NAMALWA (cell line): Measurements from ENCODE around the gene CD44.

Experiments
- DNase-seq: peaks from one replicate; pipeline ENCODE4 v3.0.0-alpha.2; 2015; ENCODE audit warnings: low spot score

Gene CD44

DNA sequence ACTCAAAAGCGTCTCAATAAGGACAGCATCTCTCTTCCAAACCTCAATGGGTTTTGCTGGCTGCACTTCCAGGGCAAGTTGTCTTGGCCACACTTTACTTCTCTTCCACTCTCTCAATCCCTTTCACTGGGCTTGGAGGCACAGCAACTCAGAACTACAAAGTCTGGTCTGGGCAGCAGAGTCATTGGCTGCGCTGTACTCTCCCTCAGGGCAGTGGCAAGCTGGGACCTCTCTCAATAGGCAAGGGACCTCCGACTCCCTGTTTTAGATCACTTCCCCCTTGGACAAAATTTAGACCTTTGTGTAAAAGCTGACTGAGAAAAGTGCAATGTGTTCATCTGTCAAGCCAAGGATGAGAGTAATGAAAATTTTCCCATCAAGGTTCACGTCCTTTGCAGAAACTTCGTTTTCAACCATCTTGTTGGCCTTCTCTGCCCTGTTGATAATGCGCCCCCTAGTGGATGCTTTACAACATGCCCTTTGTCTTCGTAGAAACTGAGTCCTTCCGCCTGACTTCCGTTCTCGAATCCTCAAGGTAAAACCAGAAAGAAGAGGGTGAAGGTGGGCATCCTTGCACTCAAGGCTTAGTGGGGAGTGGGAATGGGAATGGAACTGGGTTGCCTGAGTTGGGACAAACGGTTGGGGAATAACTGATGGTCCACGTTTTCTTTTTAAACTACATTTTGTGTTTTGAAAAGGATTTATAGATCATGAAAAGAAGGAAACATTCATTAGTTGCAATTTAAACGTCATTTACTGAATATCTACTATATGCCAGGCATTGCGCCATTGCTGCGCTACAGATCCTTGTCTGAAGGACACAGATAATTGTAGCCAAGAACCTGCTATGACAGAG is 99.1 kb downstream of the CD44 start:
- peak; percentile 75 for DNase-seq

- no peak for DNase-seq
These were observed 99.9 kb downstream of the CD44 start for GRCh38 chr11:35238882-35239281.

GRCh38 chr11:35239471-35240075 is 100.6 kb downstream of the CD44 start:
- DNase-seq: no peak

DNA sequence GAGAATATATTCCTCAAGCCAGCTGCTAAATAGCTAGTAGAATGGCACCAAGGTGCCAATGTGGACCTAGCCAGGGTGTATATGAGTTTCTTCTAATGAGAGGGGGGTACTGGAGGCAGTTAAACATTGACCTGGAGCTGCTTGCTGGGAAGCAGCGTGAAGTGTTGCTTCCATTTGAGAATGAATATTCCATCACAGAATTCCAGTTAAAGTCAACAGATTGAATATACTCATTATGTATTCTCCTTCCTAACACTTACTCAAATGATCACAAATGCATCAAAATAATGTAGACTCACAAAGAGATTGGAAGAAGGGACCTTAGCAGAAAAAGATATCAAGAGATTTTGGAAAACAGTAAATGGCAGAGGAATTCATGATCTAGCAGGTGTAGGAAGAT is 102.1 kb downstream of the CD44 start:
- DNase-seq: no peak

DNA sequence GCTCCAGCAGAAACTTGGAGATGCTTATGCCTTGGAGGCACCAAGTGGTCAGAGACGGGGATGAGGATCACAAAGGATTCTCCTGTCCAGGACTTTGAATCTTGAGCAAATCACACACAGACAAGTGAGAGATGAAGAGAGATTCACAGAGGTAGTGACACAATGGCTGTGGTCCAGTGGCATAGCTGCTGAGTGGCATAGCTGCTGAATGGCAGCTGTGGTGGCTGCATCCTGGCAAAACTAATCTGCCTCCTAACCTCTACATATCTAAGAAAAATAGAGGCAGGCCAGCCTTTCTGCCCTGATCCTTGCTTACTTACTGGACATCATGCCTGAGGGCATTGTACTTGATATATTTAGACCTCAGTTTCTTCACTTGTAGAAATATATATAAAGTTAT is 102.6 kb downstream of the CD44 start:
- no peak for DNase-seq

DNA sequence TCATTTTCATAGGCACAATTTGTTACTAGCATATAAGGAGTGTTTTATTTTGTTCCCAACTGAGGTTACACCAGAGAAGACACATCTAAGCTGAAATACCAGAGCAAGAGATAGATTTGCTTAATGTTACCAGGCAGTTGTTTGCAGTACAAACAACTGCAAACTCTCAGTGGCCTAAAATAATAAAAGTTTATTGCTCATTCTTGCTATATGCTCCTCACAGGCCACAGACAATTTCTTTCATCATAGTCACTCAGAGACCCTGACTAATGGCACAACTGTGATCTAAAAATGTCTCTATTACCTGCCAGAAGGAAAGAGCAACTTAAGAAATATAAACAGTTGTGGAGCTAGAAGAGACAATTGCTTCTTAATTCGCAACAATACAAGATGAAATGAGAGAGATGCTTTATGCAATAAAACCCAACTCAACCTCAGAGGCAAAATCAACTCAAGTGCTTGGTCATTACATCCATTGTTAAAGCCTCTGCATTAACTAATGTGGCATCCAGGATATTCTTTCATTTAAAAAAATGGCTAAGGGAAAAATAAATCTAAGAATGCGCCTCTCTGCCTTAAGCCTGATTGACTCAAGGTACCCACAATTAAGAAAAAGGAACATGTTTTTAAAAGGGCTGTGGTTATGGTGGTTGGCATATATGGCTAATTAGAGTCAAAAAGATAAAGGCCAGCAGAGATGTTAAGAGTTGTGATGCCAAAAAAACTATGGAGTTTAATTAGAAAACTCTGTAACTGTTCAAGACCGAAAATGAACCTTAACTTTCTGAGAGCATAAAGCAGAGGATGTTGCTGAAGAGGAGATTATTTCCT is 103.7 kb downstream of the CD44 start:
- no peak for DNase-seq

DNA sequence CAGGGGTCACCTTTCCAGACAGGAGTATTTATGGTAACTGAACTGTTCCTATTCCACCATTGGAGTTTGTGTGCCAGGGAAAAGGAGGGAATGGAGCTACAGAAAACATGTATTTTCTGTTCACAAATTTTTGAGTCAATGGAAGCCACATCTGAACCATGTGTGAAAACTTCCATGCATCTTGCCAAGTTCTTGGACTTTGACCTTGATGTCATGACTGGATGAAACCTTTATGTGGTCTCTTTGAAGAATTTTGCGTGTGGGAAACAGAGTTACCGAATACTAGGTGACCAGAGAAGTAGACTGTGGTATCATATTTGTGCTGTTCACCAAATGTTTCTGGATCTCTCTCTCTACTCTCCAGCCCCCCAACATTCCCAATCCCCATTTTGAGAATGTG is 104.8 kb downstream of the CD44 start:
- DNase-seq: no peak

- no peak for DNase-seq
These were observed 106.1 kb downstream of the CD44 start for GRCh38 chr11:35245056-35245455.

DNA sequence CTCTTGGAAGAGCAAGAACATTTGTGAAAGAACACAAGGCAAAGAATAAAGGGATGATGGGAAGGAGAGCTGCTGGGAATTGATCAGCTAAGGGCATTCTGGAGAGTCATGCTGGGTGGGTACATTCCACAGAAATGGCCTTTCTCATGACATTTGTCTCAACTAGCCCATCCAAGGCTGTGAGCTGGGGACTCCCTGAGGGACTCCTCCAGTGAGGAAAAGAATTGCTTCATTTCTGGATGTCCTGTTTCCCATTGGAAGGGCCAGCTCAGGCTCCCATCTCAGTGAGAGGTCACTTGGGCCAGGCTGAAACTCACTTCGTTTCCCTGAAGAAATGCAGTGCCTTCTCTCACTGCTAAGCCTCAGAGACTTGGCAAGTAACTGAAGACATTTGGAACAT is 106.8 kb downstream of the CD44 start:
- no peak for DNase-seq

GRCh38 chr11:35246745-35247144 is 107.8 kb downstream of the CD44 start:
- DNase-seq: no peak

GRCh38 chr11:35247428-35247827 is 108.5 kb downstream of the CD44 start:
- DNase-seq: no peak

DNA sequence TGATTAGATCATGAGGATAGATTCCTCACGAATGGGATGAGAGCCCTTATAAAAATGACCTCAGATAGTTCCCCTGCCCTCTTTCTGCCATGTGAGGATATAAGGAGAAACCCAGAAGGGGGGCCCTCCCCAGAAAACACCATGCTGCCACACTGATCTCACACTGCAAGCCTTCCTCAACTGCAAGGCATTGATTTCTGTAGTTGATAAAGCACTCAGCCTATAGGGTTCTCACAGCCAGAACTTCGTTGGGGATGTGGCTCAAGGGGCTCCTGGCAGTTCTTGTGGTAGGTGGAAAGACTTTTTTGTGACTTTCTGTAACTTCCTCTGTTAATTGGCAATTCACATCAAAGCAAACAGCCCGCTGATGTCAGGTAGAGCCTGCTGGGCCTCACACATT is 108.9 kb downstream of the CD44 start:
- no peak for DNase-seq

DNA sequence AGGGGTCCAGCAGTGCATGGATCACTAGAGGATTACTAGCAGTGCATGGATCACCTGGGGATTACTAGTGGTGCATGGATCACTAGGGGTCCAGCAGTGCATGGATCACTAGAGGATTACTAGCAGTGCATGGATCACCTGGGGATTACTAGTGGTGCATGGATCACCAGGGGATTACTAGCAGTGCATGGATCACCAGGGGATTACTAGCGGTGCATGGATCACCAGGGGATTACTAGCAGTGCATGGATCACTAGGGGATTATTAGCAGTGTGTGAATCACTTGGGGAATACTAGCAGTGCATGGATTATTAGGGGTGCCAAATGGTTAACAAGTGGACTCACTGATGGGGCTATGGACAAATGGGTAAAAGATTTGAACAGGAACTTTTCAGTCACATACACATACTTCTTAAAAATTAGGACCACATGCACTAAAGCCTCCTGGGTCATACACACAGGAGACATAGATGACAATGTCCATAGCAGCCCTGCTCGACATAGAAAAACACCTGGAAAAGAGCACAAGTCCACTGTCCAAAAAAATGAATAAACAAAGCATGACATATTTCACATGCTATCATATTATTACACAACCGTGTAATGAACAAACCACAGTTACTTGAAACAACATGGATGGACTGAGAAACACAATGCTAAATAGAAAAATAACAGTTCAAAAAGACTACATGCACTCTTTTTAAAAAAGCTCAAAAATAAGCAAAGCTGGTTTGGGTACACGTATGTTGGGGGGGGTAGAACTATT is 109.8 kb downstream of the CD44 start:
- no peak for DNase-seq

DNA sequence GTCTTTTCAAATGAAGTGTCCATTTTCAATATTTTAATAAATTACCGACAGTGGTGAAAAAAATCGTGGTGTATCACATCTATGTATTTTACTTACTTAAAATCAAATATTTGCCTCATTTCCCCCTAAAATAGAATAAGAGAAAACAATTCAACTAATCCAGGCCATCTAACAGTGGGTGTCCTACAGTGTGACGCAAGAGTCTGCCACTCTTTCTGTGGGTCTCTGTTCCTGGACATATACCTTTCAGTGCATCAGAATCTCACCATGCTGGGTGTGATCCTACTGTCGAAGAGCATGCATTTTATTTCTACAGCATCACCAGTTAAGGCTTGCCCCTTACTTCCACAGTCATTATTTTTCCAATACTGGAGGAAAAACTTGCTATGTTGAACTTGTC is 111.2 kb downstream of the CD44 start:
- no peak for DNase-seq

DNA sequence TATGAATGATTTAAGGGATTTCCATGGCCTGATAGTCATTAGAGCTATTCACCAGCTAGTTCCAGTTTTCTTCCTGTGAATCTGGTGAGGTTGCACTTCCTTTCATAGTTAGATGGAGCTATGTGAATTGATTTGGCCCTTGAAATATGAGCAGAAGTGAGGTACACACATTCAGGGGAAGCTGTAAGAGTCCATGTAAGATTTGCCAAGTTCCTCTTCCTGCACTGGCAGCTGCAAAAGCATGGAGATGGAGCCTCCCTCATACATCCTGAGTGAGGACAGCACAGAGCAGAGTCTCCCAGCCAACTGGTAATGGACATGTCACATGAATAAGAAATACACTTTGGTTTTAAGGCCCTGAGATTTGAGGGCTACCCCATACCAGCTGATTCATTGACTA is 111.7 kb downstream of the CD44 start:
- DNase-seq: no peak

DNA sequence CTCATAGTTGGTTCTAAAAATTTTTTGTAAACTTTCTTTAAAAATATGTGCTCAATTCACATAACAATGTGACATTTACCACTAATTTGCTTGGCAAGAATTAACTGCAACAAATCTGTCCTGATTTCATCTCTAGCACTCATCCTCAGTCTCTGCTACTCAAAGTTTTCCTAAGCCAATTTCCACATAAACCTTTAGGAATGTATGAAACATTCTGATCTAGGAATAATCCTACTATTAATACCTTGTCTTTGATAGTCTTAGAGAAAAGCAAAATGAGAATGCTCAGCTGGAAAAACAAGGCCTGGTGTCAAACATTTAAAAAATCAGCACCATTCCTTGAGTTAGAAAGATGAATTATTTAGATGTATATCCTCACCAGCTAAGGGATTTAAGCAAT is 114.3 kb downstream of the CD44 start:
- no peak for DNase-seq

GRCh38 chr11:35255514-35255913 is 116.5 kb downstream of the CD44 start:
- no peak for DNase-seq

GRCh38 chr11:35256296-35256695 is 117.3 kb downstream of the CD44 start:
- no peak for DNase-seq

DNA sequence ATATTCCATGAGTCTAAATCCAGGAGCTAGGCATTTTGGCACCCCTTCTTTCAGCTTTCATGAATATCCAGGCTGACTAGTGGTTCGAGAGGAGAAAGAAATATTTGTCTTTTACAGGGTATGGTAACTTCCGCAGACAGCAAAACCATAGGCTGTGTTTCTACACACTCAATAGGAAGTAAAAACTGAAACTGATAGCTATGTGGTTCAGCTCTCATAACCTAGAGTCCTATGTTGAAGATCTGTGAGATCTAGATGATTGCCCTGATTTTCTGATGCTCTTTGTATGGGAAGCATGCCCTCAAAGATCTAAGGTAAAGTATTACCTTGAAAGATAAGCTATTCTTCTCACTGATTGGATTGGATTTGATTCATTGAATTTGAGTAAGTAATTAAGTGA is 118.3 kb downstream of the CD44 start:
- DNase-seq: no peak

DNA sequence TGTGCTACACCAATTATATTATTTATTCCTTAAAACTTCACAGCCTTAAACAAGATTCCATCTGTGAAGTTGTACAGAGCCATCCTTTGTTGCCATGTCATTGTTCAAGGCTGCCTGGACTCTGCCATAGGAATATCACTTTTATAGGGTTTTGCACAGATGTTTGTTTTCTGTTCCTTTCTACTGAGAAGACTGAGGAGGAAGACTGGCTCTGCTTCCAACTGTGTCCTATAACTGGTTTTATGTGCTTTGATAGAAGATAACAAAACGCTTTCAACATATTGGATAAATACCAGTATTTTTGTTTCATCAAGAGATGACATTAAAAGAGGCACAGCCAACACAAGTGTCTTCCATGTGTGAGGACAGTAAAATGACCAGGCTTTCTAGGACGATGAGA is 120.6 kb downstream of the CD44 start:
- no peak for DNase-seq

- no peak for DNase-seq
These were observed 121.5 kb downstream of the CD44 start for GRCh38 chr11:35260342-35260985.

GRCh38 chr11:35261197-35261596 is 122.2 kb downstream of the CD44 start:
- no peak for DNase-seq
